ENCODE measurements around the gene BARD1.
"Not testable (repeated sequence)": the region's sequence is repeated elsewhere in the genome, so short reads cannot be mapped to it uniquely, and the experiment has no call there.

The BARD1 gene

DNA sequence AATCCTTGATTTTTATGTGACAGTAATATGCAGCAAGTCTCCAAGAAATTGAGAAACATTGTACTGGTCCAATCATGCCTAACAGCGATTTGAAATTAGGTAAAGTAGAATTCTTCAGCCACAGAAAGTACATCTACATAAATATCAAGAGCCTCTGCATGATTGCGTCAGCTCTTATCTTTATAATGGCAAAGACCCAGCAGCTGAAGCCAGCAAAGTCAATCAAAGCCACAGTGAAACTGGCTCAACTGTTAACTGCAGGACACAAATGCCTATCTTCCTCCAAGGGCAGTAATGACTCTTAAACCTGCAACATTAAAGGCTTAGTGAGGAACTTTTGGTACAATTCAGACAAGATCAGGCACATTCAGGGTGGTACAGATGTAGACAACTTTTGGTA lies 102.5 kb downstream of the BARD1 start:
- no peak for DNase-seq (ENCODE audit: low spot score in 2 of 2)
- H3K9me3 Mint-ChIP-seq: no peaks in the 10 kb centered on the region

DNA sequence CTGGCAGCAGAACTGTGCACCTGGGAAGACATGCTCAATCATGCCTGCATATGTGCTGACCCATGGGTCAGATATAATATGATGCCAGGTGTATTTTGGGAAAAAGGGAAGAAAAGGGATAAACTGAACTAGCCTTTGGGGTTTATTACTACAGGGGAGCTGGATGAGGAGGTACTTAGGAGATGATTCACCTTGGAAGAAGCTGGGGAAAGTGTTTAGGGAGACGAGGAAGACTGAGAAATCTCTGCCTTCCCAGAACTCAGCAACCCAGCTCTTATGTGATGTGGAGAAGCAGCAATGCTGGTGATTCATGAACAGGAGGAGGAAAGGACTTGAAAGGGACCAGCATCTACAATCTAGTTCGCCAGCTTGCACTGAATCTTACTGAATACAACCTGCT lies 110.2 kb downstream of the BARD1 start:
- H3K27ac Mint-ChIP-seq (ENCODE audit: low read depth): no peak overlapping the region
- no peak overlapping the region for H3K4me3 Mint-ChIP-seq
- peaks cover 5% of the 10 kb centered on the region for H3K9me3 Mint-ChIP-seq
- H3K4me1 Mint-ChIP-seq: no peaks in the 10 kb centered on the region
- H3K36me3 Mint-ChIP-seq (ENCODE audit: insufficient read depth): no peaks in the 10 kb centered on the region
- ATAC-seq (replicated peaks; ENCODE audit: extremely low read depth, poor library complexity, severe bottlenecking): no peak
- DNase-seq (ENCODE audit: low spot score in 2 of 2): no peak
- peaks cover 24% of the 10 kb centered on the region for H3K27me3 Mint-ChIP-seq

More for the DNA sequence above, 102.5 kb downstream of the BARD1 start:
- Mint-ChIP-seq H3K27me3 (peaks cover 3% of the 10 kb centered on the region), H3K36me3 (ENCODE audit: insufficient read depth) (no peaks in the 10 kb centered on the region), H3K4me3 (no peak overlapping the region), H3K4me1 (no peaks in the 10 kb centered on the region), H3K27ac (ENCODE audit: low read depth) (no peak overlapping the region)
- no peak for ATAC-seq (replicated peaks; ENCODE audit: extremely low read depth, poor library complexity, severe bottlenecking)

DNA sequence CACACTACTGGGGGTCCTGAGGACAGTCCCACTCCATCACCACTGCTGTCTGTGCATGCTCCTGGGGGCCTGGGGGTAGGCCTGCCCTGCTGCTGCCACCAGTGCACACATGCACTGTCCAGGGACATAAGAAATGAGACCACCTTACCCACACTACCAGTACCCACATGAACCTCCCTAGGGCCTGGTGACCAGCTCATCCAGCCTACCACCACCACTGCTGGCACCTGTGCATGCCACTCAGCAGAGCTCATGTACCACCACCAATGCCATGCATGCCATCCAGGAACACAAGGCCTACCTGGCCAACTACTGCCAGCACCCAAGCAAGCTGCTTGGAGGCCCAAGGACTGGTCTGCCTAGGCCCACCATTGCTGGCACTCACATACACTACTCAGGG lies 112.8 kb downstream of the BARD1 start:
- peaks cover 5% of the 10 kb centered on the region for H3K9me3 Mint-ChIP-seq
- DNase-seq (ENCODE audit: low spot score in 2 of 2) (no peak), ATAC-seq (replicated peaks; ENCODE audit: extremely low read depth, poor library complexity, severe bottlenecking) (no peak)
- H3K36me3 Mint-ChIP-seq (ENCODE audit: insufficient read depth): no peaks in the 10 kb centered on the region
- peaks cover 18% of the 10 kb centered on the region for H3K27me3 Mint-ChIP-seq
- H3K27ac Mint-ChIP-seq (ENCODE audit: low read depth): no peak overlapping the region
- no peak overlapping the region for H3K4me3 Mint-ChIP-seq
- H3K4me1 Mint-ChIP-seq: no peaks in the 10 kb centered on the region

DNA sequence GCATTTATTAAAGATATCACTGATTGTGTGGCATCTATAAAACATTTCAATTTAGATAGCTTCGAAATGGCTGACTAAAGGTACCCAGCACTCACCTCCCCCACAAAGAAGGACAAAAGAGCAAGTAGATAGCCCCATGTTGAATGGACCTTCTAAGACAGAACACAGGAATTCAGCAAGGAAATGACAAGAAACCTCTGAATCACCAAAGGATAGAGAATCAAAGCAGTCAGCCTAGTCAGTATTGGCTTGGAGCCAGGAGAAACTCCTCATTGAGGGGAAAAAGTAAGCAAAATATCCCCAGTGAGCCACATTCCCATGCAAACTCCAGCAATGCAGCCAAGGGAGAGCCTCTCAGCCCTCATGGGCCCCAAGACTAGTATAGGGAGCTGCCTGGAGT lies 113.7 kb downstream of the BARD1 start:
- Mint-ChIP-seq H3K4me1 (no peaks in the 10 kb centered on the region), H3K27me3 (peaks cover 9% of the 10 kb centered on the region), H3K9me3 (no peaks in the 10 kb centered on the region), H3K4me3 (no peak overlapping the region), H3K36me3 (ENCODE audit: insufficient read depth) (no peaks in the 10 kb centered on the region), H3K27ac (ENCODE audit: low read depth) (no peak overlapping the region)
- ATAC-seq (replicated peaks; ENCODE audit: extremely low read depth, poor library complexity, severe bottlenecking) (no peak), DNase-seq (ENCODE audit: low spot score in 2 of 2) (no peak)

DNA sequence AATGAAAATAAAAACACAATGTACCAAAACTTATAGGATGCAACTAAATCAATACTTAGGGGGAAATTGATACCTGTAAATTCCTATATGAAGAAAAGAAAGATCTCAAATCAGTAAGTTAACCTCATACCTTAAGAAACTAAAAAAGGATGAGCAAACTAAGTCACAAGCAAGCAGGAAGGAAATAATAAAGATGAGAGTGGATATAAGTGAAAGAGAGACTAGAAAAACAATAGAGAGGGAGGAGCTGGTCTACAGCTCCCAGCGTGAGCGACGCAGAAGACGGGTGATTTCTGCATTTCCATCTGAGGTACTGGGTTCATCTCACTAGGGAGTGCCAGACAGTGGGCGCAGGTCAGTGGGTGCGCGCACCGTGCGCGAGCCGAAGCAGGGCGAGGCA lies 125.9 kb downstream of the BARD1 start:
- peak overlapping the region; percentile 85 for H3K27ac Mint-ChIP-seq (ENCODE audit: low read depth)
- not testable (repeated sequence) for H3K4me1 Mint-ChIP-seq; H3K36me3 Mint-ChIP-seq (ENCODE audit: insufficient read depth); H3K9me3 Mint-ChIP-seq; H3K27me3 Mint-ChIP-seq; DNase-seq (ENCODE audit: low spot score in 2 of 2)
- ATAC-seq (replicated peaks; ENCODE audit: extremely low read depth, poor library complexity, severe bottlenecking): peak; percentile 73
- peak overlapping the region; percentile 82 for H3K4me3 Mint-ChIP-seq

DNA sequence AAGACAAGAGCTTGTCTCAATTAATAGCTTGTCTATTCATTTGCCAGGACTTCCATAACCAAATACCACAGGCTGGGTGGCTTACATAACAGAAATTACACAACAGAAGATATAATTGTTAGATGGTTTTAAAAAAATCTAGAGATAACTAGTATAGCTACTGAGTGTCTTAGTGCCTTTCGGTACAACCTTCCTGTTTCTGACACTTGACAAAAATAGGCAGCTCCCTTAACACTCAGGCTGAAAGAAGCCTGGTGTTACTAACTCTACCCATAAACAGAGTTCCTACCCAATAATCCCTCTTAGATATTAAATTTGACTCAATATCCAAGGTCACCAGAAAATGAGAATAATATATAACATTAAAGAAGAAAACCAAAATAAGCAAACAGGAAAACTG lies 129.7 kb downstream of the BARD1 start:
- Mint-ChIP-seq H3K36me3 (ENCODE audit: insufficient read depth) (no peaks in the 10 kb centered on the region), H3K4me3 (no peak overlapping the region), H3K27ac (ENCODE audit: low read depth) (no peak overlapping the region), H3K27me3 (no peaks in the 10 kb centered on the region), H3K4me1 (peaks cover 9% of the 10 kb centered on the region), H3K9me3 (no peaks in the 10 kb centered on the region)
- no peak for DNase-seq (ENCODE audit: low spot score in 2 of 2)
- no peak for ATAC-seq (replicated peaks; ENCODE audit: extremely low read depth, poor library complexity, severe bottlenecking)

DNA sequence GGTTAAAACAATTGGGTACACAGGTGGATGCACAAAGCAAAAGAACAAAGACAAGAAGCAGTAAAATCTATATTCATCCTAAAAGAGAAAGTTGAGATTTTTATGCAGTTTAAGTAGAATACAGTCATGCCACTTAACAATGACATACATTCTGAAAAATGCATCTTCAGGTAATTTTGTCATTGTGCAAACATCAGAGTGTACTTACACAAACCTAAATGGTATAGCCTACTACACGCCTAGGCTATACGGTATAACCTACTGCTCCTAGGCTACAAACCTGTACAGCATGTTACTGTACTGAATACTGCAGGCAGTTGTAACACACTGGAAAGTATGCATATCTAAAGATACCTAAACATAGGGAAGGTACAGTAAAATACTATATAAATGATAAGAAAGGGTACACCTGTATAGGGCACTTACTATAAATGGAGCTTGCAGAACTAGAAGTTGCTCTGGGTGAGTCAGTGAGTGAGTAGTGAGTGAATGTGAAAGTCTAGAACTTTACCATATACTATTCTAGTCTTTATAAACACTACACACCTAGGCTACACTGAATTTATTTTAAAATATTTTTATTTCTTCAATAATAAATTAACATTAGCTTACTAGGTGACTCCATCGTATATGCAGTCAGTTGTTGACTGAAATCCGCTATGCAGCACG lies 132.9 kb downstream of the BARD1 start:
- H3K36me3 Mint-ChIP-seq (ENCODE audit: insufficient read depth): no peaks in the 10 kb centered on the region
- H3K4me3 Mint-ChIP-seq: no peak overlapping the region
- ATAC-seq (replicated peaks; ENCODE audit: extremely low read depth, poor library complexity, severe bottlenecking): no peak
- no peaks in the 10 kb centered on the region for H3K4me1 Mint-ChIP-seq
- H3K27ac Mint-ChIP-seq (ENCODE audit: low read depth): no peak overlapping the region
- H3K9me3 Mint-ChIP-seq: no peaks in the 10 kb centered on the region
- peaks cover 8% of the 10 kb centered on the region for H3K27me3 Mint-ChIP-seq
- no peak for DNase-seq (ENCODE audit: low spot score in 2 of 2)
